Stimulated activated effector memory CD8-positive, alpha-beta T cell treated with anti-CD3 and anti-CD28 coated beads, Interleukin-12 subunit alpha, Interleukin-12 subunit beta, amount 100 ng/mL, for 72 hours (primary cell): ENCODE data around the gene SNRNP27.
"Not testable (repeated sequence)": the region's sequence is repeated elsewhere in the genome, so short reads cannot be mapped to it uniquely, and the experiment has no call there.

Experiments used
- ATAC-seq: fragments of 150-1000 bp; cut with Tn5 transposase; 2 replicates; pipeline ENCODE4 v1.10.0; 2021
- DNase-seq, 2 donors: peaks; one replicate each; pipeline ENCODE4 v3.0.0; 2021 to 2022; ENCODE audit warnings: low spot score in 2 of 2
- H3K27ac Mint-ChIP-seq: one replicate; pipeline ENCODE4 v1.8.0; 2022; ENCODE audit warnings: mild to moderate bottlenecking, mixed read lengths
- H3K36me3 Mint-ChIP-seq: one replicate; pipeline ENCODE4 v1.8.0; 2022; ENCODE audit warnings: mild to moderate bottlenecking, mixed read lengths
- H3K4me1 Mint-ChIP-seq: one replicate; pipeline ENCODE4 v1.8.0; 2022; ENCODE audit warnings: mixed read lengths
- H3K4me3 Mint-ChIP-seq: one replicate; pipeline ENCODE4 v1.8.0; 2022; ENCODE audit warnings: mild to moderate bottlenecking, mixed read lengths
- H3K9me3 Mint-ChIP-seq: one replicate; pipeline ENCODE4 v1.8.0; 2022; ENCODE audit warnings: mixed read lengths

Gene SNRNP27, protein sequence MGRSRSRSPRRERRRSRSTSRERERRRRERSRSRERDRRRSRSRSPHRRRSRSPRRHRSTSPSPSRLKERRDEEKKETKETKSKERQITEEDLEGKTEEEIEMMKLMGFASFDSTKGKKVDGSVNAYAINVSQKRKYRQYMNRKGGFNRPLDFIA

DNA sequence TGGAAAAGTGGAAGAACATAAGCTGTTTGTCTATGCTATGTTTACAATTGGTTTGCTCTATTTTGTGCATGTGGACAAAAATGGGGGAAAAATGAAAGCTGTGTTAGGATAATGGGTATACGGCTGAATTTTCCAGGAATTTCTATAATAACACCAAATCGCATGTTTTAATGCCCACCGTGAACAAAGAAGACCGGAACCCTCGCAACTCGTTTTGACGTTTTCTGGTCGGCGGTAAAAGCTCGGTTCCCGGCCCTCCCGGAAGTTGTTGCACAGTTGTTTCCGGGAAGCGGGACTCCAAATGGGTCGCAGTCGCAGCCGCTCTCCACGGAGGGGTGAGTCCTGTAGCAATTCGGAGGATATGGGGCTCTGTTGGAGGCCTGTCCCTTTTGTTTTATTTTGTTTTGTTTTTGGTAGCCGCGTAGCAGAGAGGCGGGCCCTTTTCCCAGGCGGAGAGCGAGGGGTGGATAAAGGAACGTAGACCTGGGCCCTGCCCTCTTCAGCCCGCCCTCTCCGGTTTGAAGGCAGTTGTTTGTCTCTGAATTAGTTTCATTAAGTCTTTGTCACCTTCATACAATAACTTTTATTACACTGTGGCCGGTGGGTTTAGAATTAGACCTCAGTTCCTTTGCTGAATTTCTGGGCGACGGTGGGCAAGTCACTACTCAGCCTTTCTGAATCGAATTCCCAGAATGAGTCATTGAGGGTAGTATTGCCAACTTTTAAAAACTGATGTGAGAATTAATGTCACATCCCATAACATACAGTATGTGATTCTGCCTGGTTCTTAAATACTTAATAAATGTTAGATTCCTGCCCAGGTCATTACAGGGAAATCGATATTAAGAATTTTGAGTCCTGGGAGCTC, at the start of gene SNRNP27:
Gene SNRNP27, plus strand, starts transcription at position 273 of the 868 bp plus-strand sequence. Its CDS starts 29 bp downstream, at position 302.
- DNase-seq, result peak; percentile 70 to 90
- Mint-ChIP-seq H3K27ac (peak within 1 kb of the TSS; percentile 99), H3K9me3 (no peaks in the 10 kb centered on the region), H3K4me1 (peaks cover 39% of the 10 kb centered on the region), H3K36me3 (peaks cover 53% of the 10 kb centered on the region), H3K4me3 (peak within 1 kb of the TSS; percentile 97)
- ATAC-seq, result peak; percentile 86

DNA sequence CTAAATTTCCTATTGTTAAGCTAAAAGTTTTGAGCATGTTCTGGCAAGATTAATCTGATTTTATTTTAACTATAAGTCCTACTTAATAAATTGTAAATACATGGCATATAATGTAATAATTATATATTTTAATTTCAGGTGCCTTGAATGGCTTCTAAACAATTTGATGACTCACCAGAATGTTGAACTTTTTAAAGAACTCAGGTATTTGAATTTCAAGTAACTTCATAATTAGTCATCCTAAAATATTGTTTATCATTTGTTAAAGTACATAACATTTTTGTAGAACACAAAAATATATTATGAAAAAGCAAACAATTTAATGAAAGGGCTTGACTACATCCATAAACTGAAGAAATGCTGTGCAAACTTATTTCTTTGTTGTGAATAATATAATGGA, 49.8 kb upstream of the SNRNP27 start:
- DNase-seq (no peak), ATAC-seq (no peak)
- Mint-ChIP-seq H3K36me3 (peaks cover 95% of the 10 kb centered on the region), H3K4me3 (no peak overlapping the region), H3K27ac (no peak overlapping the region), H3K4me1 (peaks cover 6% of the 10 kb centered on the region), H3K9me3 (no peaks in the 10 kb centered on the region)

DNA sequence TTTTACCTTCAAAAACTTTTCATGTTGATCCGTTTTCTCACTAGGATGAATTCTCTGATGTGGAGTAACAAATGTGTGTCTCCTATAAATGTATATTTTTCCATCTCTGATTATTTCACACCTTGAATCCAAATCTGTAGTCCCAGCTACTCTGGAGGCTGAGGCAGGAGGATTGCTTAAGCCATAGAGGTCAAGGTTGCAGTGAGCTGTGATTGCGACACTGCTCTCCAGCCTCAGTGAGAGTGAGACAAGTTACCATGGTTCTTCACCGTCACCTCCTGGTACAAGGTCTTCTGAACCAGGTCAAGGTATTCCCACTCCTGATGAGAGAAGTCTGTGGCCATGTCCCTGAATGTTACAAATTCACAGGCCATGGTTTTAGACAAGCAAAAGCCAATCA, 49.2 kb upstream of the SNRNP27 start:
- no peak for ATAC-seq
- Mint-ChIP-seq H3K4me1 (peaks cover 6% of the 10 kb centered on the region), H3K9me3 (no peaks in the 10 kb centered on the region), H3K27ac (no peak overlapping the region), H3K36me3 (peaks cover 95% of the 10 kb centered on the region), H3K4me3 (no peak overlapping the region)
- no peak for DNase-seq

DNA sequence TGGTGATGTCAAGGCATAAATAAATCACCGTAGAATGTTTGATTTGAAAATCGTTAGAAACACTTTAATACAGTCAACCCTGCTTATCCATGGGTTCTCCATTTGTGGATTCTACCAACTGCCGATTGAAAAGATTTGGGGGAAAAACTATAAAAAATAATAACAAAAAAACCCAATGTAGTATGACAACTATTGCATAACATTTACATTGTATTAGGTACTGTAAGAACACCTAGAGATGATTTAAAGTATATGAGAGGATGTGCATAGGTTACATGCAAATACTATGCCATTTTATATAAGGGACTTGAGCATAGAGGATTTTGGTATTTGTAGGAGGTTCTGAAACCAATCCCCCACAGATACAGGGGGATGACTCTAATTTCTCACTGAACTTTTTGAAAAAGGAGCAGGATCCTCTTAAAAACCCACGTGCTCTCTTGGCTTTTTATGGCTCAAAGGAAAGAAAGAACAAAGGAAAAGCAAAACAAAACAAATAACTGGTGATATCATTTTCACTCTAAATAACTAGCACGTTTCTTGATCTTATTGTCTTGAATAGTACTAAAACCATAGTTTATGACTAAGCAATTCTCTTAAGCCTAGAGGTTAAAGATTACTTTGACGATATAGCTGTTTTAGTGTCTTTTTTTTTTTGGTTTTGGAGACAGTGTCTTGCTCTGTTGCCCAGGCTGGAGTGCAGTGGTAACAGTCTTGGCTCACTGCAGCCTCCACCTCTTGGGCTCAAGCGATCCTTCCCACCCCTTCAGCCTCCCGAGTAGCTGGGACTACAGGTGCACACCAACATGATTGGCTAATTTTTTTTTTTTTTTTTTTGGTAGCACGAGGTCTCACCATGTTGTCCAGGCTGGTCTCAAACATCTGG, 47.3 kb upstream of the SNRNP27 start:
- no peak overlapping the region for H3K4me3 Mint-ChIP-seq
- no peak for ATAC-seq
- H3K36me3 Mint-ChIP-seq, result peaks cover 93% of the 10 kb centered on the region
- H3K9me3 Mint-ChIP-seq, result no peaks in the 10 kb centered on the region
- peaks cover 6% of the 10 kb centered on the region for H3K4me1 Mint-ChIP-seq
- H3K27ac Mint-ChIP-seq, result no peak overlapping the region
- DNase-seq, result no peak

DNA sequence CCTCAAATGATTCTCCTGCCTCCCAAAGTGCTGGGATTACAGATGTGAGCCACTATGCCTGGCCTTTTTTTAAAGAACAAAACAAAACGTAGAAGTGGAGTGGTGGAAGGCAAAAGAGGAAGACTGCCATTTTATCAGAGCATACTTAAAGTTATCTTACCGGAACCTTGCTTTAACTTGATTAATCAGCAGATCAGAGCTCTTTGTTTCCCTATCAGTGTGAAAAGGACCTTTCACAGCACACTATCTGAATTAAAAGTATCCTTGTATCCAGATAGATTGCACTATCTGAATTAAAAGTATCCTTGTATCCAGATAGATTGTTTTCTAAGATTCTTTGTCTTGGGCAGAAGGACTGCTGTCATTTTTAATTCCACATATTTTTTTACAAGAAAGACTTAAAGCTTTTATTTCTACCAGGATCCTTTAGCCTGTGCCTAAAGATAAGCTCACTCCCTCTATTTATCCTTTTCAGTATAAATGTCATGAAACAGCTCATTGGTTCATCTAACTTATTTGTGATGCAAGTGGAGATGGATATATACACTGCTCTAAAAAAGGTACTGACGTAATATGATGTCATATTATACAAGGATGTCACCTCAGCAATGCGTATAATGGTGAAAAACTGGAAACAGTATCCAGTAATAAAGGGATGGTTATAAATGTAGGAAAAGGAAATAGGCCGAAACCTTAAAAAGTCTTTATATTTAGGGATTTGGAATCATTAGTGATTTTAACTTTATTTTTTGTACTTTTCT, 46.5 kb upstream of the SNRNP27 start:
- no peak overlapping the region for H3K27ac Mint-ChIP-seq
- H3K36me3 Mint-ChIP-seq, result peaks cover 93% of the 10 kb centered on the region

DNA sequence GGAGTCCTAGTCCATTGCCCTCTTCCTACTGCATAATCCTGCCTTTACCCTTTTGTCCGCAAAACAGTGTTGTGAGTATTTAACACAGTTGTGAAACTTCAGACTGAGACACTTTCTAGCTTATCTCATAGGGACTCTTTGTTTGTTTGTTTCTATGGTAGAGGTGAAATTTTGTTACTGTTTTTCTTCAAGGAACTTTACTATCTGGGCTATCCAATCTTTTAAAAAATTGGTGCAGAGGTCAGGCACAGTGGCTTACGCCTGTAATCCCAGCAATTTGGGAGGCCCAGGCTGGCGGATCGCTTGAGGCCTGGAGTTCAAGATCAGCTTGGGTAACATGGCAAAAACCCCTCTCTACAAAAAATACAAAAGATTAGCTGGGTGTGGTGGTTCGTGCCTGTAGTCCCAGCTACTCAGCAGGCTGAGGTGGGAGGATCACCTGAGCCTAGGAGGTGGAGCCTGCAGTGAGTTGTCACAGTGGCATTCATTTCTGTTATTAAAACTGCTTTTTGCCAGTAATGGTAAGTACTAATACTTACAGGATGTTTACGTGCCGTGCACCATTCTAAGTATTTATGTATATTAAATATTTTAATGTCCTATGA, 45.5 kb upstream of the SNRNP27 start:
- H3K27ac Mint-ChIP-seq, result no peak overlapping the region
- H3K9me3 Mint-ChIP-seq, result no peaks in the 10 kb centered on the region
- ATAC-seq (no peak), DNase-seq (no peak)
- no peak overlapping the region for H3K4me3 Mint-ChIP-seq
- H3K36me3 Mint-ChIP-seq, result peaks cover 95% of the 10 kb centered on the region
- peaks cover 6% of the 10 kb centered on the region for H3K4me1 Mint-ChIP-seq

More for the DNA sequence above, 46.5 kb upstream of the SNRNP27 start:
- DNase-seq, result no peak
- Mint-ChIP-seq H3K4me1 (peaks cover 6% of the 10 kb centered on the region), H3K9me3 (no peaks in the 10 kb centered on the region), H3K4me3 (no peak overlapping the region)
- ATAC-seq, result no peak

DNA sequence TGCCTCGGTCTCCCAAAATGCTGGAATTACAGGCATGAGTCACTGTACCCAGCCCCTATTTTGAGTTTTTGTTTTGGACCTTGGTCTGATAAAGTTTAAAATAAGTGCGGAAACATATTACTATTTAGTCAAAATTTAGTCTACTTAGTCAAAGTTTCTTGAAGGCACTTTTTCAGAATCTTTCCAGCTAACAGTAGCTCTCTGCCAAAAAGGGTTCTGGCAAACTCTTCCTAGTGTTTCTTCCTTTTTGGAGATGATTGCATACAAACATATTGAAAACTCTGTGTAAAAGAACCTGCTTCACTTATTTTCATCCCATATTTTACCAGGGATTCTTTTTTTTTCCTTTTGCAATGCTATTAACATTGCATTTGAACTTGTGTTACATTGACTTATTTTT, 35.5 kb upstream of the SNRNP27 start:
- H3K27ac Mint-ChIP-seq, result no peak overlapping the region
- peaks cover 75% of the 10 kb centered on the region for H3K36me3 Mint-ChIP-seq
- no peak overlapping the region for H3K4me3 Mint-ChIP-seq
- no peaks in the 10 kb centered on the region for H3K4me1 Mint-ChIP-seq
- no peak for DNase-seq
- ATAC-seq, result no peak
- no peaks in the 10 kb centered on the region for H3K9me3 Mint-ChIP-seq

DNA sequence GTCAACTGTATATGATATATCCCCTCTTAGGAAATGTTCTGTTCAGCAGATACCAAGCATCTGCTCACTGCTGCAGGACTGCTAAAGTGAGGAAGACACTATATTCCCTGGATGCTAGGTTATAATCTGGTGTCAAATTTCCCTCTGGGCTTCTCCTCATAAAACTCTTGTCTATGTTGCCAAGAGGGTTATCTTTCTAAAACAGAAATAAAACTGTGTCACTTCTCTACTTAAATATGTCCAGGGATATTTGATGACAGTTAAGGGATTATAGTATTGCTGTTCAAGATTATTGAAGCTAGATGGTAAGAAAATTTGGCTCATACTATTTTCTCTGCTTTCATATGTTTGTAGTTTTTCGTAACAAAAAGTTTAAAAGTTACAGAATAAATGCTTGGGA, 30.5 kb upstream of the SNRNP27 start:
- H3K4me3 Mint-ChIP-seq, result no peak overlapping the region
- no peak for DNase-seq
- ATAC-seq, result no peak
- peaks cover 83% of the 10 kb centered on the region for H3K36me3 Mint-ChIP-seq
- H3K27ac Mint-ChIP-seq, result no peak overlapping the region
- H3K9me3 Mint-ChIP-seq, result no peaks in the 10 kb centered on the region
- no peaks in the 10 kb centered on the region for H3K4me1 Mint-ChIP-seq

DNA sequence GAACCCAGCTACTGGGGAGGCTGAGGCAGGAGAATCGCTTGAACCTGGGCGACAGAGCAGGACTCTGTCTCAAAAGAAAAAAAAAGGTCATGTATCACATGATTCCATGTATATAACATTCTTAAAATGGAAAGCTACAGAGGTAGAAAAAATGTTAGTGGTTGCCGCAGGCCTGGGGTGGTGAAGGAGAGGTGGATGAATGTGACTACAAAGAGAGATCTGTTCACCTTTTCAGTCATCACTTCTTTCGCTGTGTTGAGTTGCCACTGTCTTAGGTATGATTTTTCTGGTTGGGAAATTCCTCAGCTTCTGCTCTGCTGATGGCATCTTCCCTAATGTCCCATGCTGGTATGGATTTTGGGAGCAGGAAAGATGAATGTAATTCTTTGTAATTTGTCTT, 5.3 kb upstream of the SNRNP27 start:
- ATAC-seq (no peak), DNase-seq (no peak)
- peaks cover 8% of the 10 kb centered on the region for H3K4me1 Mint-ChIP-seq
- H3K27ac Mint-ChIP-seq, result no peak overlapping the region
- no peaks in the 10 kb centered on the region for H3K9me3 Mint-ChIP-seq
- H3K36me3 Mint-ChIP-seq, result no peaks in the 10 kb centered on the region
- H3K4me3 Mint-ChIP-seq, result no peak overlapping the region

DNA sequence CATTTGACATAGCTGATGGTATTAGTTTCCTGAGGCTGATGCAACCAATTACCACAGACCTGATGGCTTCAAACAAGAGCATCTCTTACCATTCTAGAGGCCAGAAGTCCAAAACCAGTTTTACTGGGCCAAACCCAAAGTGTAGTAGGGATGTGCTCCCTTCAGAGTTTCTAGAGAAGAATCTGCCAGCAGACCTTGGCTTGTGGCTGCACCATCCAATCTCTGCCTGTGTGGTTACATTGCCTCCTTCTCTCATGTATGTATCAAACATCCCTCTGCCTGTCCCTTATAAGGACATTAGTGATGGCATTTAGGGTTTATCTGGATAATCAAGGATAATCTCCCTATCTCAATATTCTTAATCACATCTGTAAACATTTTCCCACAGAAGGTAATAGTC, 4.5 kb upstream of the SNRNP27 start:
- H3K9me3 Mint-ChIP-seq, result no peaks in the 10 kb centered on the region
- no peak overlapping the region for H3K4me3 Mint-ChIP-seq
- H3K36me3 Mint-ChIP-seq, result peaks cover 8% of the 10 kb centered on the region
- peaks cover 13% of the 10 kb centered on the region for H3K4me1 Mint-ChIP-seq
- no peak for ATAC-seq
- no peak overlapping the region for H3K27ac Mint-ChIP-seq
- no peak for DNase-seq

DNA sequence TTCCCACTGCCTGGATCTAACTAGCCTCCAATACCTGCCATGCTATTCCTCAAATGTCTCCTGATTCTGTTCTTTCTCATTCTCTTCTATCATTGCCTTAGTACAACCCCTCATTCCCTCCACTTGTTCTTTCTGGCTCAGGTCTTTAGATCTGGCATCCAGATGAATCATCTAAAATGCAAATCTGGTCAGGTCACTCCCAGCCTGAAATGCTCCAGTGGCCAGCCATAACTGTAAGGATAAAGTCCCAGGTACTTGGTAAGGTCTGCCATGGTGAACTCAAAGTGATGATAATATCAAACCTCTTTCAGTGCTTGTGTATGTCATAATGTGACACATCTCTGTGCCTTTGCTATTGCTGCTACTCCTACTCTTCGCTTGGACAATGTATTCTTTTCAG, 2.9 kb upstream of the SNRNP27 start:
- no peak overlapping the region for H3K27ac Mint-ChIP-seq
- H3K36me3 Mint-ChIP-seq, result peaks cover 22% of the 10 kb centered on the region
- H3K4me3 Mint-ChIP-seq, result no peak overlapping the region
- no peak for DNase-seq
- no peak for ATAC-seq
- H3K4me1 Mint-ChIP-seq, result peaks cover 21% of the 10 kb centered on the region
- H3K9me3 Mint-ChIP-seq, result no peaks in the 10 kb centered on the region

DNA sequence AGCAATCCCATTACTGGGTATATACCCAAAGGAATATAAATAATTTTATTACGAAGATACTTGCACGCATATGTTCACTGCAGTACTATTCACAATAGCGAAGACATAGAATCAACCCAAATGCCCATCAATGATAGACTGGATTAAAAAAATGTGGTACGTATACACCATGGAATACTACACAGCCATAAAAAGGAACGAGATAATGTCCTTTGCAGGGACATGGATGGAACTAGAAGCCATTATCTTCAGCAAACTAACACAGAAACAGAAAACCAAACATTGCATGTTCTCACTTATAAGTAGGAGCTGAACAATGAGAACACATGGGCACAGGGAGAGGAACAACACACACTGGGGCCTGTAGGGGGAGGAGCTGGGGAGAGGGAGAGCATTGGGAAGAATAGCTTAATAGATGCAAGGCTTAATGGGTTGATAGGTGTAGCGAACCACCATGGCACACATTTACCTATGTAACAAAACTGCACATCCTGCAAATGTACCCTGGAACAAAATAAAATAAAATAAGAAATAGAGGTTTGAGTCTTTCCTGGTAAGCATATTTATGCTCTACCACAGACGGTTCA, 825 bp upstream of the SNRNP27 start:
- Mint-ChIP-seq H3K4me3 (peak overlapping the region; percentile 97), H3K36me3 (peaks cover 43% of the 10 kb centered on the region), H3K27ac (peak overlapping the region; percentile 99), H3K4me1 (peaks cover 34% of the 10 kb centered on the region)
- not testable (repeated sequence) for ATAC-seq, DNase-seq, H3K9me3 Mint-ChIP-seq

DNA sequence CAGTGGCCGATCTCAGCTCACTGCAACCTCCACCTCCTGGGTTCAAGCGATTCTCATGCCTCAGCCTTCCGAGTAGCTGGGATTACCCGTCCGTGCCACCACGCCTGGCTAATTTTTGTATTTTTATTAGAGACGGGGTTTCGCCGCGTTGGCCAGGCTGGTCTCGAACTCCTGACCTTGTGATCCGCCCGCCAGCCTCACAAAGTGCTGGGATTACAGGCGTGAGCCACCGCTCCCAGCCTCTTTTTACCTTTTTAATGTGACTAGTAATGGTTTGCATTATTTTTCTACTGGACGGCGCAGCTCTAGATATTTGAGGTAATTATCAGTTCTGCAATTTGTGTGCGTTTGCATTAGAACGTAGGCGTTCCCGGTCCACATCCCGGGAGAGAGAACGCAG, 981 bp downstream of the SNRNP27 start:
- not testable (repeated sequence) for DNase-seq, ATAC-seq, H3K9me3 Mint-ChIP-seq
- peaks cover 39% of the 10 kb centered on the region for H3K4me1 Mint-ChIP-seq
- peak overlapping the region; percentile 97 for H3K4me3 Mint-ChIP-seq
- H3K27ac Mint-ChIP-seq, result peak overlapping the region; percentile 99
- H3K36me3 Mint-ChIP-seq, result peaks cover 61% of the 10 kb centered on the region

DNA sequence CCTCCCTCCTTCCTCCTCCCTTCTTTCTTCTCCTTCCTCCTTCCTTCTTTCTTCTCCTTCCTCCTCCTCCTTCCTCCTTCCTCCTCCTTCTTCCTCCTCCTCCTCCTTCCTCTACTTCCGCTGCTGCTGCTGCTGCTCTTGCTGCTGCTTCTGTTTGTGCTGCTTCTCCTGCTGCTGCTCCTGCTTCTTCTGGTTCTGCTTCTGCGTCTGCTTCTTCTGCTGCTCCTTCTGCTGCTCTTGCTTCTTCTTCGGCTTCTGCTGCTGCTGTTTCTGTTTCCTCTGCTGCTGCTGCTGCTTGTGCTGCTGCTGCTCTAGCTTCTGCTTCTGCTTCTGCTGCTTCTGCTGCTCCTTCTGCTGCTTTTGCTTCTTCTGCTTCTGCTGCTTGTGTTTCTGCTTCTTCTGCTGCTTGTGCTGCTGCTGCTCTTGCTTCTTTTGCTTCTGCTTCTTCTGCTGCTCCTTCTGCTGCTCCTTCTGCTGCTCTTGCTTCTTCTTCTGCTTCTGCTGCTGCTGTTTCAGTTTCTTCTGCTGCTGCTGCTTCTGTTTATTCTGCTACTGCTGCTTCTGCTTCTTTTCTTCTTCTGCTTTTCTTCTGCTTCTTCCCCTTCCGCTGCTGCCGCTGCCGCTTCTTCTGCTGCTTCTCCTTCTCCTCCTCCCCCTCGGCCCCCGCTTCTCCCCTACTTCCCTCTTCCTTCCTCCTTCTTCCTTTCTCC, 8.6 kb downstream of the SNRNP27 start:
- peaks cover 100% of the 10 kb centered on the region for H3K36me3 Mint-ChIP-seq
- ATAC-seq (peak; percentile 37), DNase-seq (no peak)
- H3K4me3 Mint-ChIP-seq, result peak overlapping the region; percentile 85
- H3K27ac Mint-ChIP-seq, result peak overlapping the region; percentile 95
- no peaks in the 10 kb centered on the region for H3K9me3 Mint-ChIP-seq
- peaks cover 36% of the 10 kb centered on the region for H3K4me1 Mint-ChIP-seq
